Loucy (cell line): ENCODE results near the gene IMPACT.

Experiments used
- H2AFZ ChIP-seq: fragments of 200-600 bp; sonication (generic); 2 replicates; pipeline ENCODE4 v1.6.0; 2016; ENCODE audit warnings: antibody characterized with exemption, mild to moderate bottlenecking, low read length, moderate library complexity
- H3F3A ChIP-seq: fragments of 200-600 bp; 2 replicates; pipeline ENCODE4 v1.6.0; 2016; ENCODE audit warnings: antibody characterized with exemption, low read depth, mild to moderate bottlenecking
- H3K27me3 ChIP-seq: fragments of 200-600 bp; sonication (generic); 2 replicates; pipeline ENCODE4 v1.6.1; 2014; ENCODE audit warnings: low read length, mild to moderate bottlenecking; ENCODE audit not compliant: insufficient read depth, poor library complexity, severe bottlenecking
- H3K36me3 ChIP-seq: fragments of 200-600 bp; sonication (generic); 2 replicates; pipeline ENCODE4 v1.6.1; 2016; ENCODE audit warnings: low read length; ENCODE audit not compliant: insufficient read depth
- H3K4me1 ChIP-seq: fragments of 200-600 bp; sonication (generic); 2 replicates; pipeline ENCODE4 v1.5.1; 2014; ENCODE audit warnings: low read length, mild to moderate bottlenecking; ENCODE audit not compliant: insufficient read depth, poor library complexity, severe bottlenecking
- H3K4me2 ChIP-seq: fragments of 200-600 bp; sonication (generic); 2 replicates; pipeline ENCODE4 v1.6.0; 2014; ENCODE audit warnings: antibody characterized with exemption, low read length, low read depth, mild to moderate bottlenecking; ENCODE audit not compliant: poor library complexity, severe bottlenecking
- H3K4me3 ChIP-seq: fragments of 200-600 bp; sonication (generic); 2 replicates; pipeline ENCODE4 v1.5.1; 2014; ENCODE audit warnings: low read length, mild to moderate bottlenecking, mixed read lengths; ENCODE audit not compliant: poor library complexity, severe bottlenecking
- H3K79me2 ChIP-seq: fragments of 200-600 bp; sonication (generic); 2 replicates; pipeline ENCODE4 v1.6.1; 2014; ENCODE audit warnings: low read length; ENCODE audit not compliant: insufficient read depth
- H3K9ac ChIP-seq: fragments of 200-600 bp; sonication (generic); 2 replicates; pipeline ENCODE4 v1.6.0; 2014; ENCODE audit warnings: mild to moderate bottlenecking, low read depth, low read length, moderate library complexity; ENCODE audit not compliant: poor library complexity, severe bottlenecking
- H3K9me2 ChIP-seq: fragments of 200-600 bp; sonication (generic); replicated peaks from 2 replicates; pipeline ENCODE4 v1.6.1; 2016; ENCODE audit warnings: low read depth, low read length, mixed read lengths
- H3K9me3 ChIP-seq: fragments of 200-600 bp; sonication (generic); 2 replicates; pipeline ENCODE4 v1.6.1; 2014; ENCODE audit warnings: mild to moderate bottlenecking, antibody characterized with exemption, low read length, low read depth; ENCODE audit not compliant: insufficient read depth
- H4K20me1 ChIP-seq: fragments of 200-600 bp; sonication (generic); 2 replicates; pipeline ENCODE4 v1.6.0; 2014; ENCODE audit warnings: antibody characterized with exemption, low read length, mild to moderate bottlenecking; ENCODE audit not compliant: insufficient read depth, poor library complexity, severe bottlenecking
- CTCF ChIP-seq: fragments of 200-600 bp; sonication (generic); conservative IDR thresholded peaks from 2 replicates; pipeline ENCODE4 v1.5.1; 2014; ENCODE audit warnings: mild to moderate bottlenecking, antibody characterized with exemption, low read length
- EZH2phosphoT487 ChIP-seq: fragments of 200-600 bp; IDR thresholded peaks from 2 replicates; pipeline ENCODE4 v1.6.1; 2018; ENCODE audit warnings: antibody characterized with exemption, mild to moderate bottlenecking, moderate library complexity, borderline replicate concordance

IMPACT gene

GRCh38 chr18:24426398-24427294 is at the start of gene IMPACT:
TSS of gene IMPACT (plus strand) at chr18:24426670. CDS start at chr18:24426757, 87 bp downstream.
- no peak within 1 kb of the TSS for H2AFZ ChIP-seq
- no peaks in the 10 kb centered on the region for H3K79me2 ChIP-seq
- H3K9ac ChIP-seq: no peak within 1 kb of the TSS
- H4K20me1 ChIP-seq: no peaks in the 10 kb centered on the region
- H3K4me1 ChIP-seq: no peaks in the 10 kb centered on the region
- no peak within 1 kb of the TSS for H3K4me3 ChIP-seq
- TF ChIP-seq EZH2phosphoT487 (no peak), CTCF (no peak)
- no peaks in the 10 kb centered on the region for H3F3A ChIP-seq
- H3K36me3 ChIP-seq: no peaks in the 10 kb centered on the region
- H3K27me3 ChIP-seq: no peaks in the 10 kb centered on the region
- H3K4me2 ChIP-seq: no peak within 1 kb of the TSS
- no peaks in the 10 kb centered on the region for H3K9me3 ChIP-seq
- no peaks in the 10 kb centered on the region for H3K9me2 ChIP-seq

- TF ChIP-seq CTCF: no peak
- TF ChIP-seq EZH2phosphoT487: no peak
- Histone ChIP-seq H3K4me1 (peaks cover 9% of the 10 kb centered on the region), H2AFZ (no peak overlapping the region), H3K9me2 (no peaks in the 10 kb centered on the region), H3F3A (no peaks in the 10 kb centered on the region), H4K20me1 (no peaks in the 10 kb centered on the region), H3K4me2 (no peak overlapping the region), H3K9ac (no peak overlapping the region), H3K36me3 (peaks cover 4% of the 10 kb centered on the region; the same call in 1 of the 2 replicates), H3K27me3 (no peaks in the 10 kb centered on the region), H3K79me2 (no peaks in the 10 kb centered on the region), H3K9me3 (no peaks in the 10 kb centered on the region), H3K4me3 (no peak overlapping the region)
Observed at GRCh38 chr18:24378598-24378997, 47.9 kb upstream of the IMPACT start.

GRCh38 chr18:24380163-24380747 is 46.2 kb upstream of the IMPACT start:
- Histone ChIP-seq H4K20me1 (no peaks in the 10 kb centered on the region), H3K4me1 (peaks cover 9% of the 10 kb centered on the region), H3K27me3 (no peaks in the 10 kb centered on the region), H3K9ac (no peak overlapping the region), H3K9me2 (no peaks in the 10 kb centered on the region), H3F3A (no peaks in the 10 kb centered on the region), H3K9me3 (no peaks in the 10 kb centered on the region), H3K4me3 (no peak overlapping the region), H2AFZ (no peak overlapping the region), H3K36me3 (peaks cover 4% of the 10 kb centered on the region; the same call in 1 of the 2 replicates), H3K79me2 (no peaks in the 10 kb centered on the region), H3K4me2 (peak overlapping the region; percentile 18)
- TF ChIP-seq EZH2phosphoT487: no peak
- TF ChIP-seq CTCF: no peak
